ENCODE measurements around the gene BMERB1.
"Not testable (repeated sequence)": the region's sequence is repeated elsewhere in the genome, so short reads cannot be mapped to it uniquely, and the experiment has no call there.

BMERB1 gene

DNA sequence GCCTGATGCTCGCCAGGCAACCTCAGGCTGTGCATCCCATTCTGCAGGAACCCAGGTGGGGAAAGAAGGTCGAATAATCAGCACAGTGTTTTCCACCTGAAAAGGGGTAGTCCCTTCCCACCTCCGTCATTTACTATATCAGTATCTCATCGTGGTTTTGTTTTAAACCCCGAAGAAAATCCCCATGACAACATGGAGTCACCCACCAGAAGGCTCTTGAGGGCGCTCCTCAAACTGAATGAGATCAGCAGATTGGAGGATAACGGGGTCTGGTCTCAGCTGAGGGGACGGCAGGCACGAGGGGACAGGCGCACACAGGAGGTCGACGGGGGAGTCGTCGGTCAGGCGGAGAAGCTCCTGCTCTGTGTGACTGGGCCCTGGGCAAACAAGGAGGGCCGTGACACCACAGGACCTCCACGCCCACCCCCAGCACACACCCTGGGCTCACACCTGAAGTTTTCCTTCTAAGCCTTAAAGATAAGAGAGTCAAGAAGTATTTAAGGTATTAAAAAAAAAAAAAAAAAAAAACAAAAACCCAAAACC lies 164.3 kb downstream of the BMERB1 start:
- DNase-seq = no peak

- no peak for DNase-seq
Measured at GRCh38 chr16:15599303-15600070, 165.1 kb downstream of the BMERB1 start.

GRCh38 chr16:15601212-15601879 lies 167.0 kb downstream of the BMERB1 start:
- no peak for DNase-seq

DNA sequence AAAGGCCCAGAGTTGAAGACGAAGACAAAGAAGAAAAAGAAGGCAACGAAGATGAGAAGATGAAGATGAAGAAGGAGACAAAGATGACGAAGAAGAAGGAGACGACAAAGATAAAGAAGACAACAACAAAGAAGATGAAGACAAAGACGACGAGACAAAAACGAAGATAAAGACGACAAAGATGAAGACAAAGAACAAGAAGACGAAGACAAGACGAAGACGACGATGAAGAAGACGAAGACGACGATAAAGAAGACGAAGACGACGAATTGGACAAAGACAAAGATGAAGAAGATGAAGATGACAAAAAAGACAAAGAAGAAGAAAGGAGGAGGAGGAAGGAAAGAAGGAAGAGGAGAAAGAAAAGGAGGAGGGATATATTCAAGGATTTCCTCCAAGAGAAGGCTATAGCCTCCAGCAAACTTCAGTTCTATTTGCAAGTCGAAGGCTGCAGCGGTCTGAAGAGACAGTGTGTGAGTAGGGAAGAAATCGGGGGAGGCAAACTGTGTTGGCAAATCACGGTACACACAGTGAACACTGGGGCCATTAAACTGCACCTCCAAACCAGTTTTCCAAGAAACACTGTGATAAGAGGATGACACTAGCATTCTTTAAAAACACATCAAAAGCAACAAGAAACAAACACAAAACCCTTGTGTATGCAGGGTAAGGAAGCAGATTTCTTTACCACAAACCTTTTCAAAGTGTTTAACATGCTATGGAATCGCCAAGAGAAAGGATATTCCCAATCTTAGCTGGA lies 168.1 kb downstream of the BMERB1 start:
- no peak for DNase-seq

DNA sequence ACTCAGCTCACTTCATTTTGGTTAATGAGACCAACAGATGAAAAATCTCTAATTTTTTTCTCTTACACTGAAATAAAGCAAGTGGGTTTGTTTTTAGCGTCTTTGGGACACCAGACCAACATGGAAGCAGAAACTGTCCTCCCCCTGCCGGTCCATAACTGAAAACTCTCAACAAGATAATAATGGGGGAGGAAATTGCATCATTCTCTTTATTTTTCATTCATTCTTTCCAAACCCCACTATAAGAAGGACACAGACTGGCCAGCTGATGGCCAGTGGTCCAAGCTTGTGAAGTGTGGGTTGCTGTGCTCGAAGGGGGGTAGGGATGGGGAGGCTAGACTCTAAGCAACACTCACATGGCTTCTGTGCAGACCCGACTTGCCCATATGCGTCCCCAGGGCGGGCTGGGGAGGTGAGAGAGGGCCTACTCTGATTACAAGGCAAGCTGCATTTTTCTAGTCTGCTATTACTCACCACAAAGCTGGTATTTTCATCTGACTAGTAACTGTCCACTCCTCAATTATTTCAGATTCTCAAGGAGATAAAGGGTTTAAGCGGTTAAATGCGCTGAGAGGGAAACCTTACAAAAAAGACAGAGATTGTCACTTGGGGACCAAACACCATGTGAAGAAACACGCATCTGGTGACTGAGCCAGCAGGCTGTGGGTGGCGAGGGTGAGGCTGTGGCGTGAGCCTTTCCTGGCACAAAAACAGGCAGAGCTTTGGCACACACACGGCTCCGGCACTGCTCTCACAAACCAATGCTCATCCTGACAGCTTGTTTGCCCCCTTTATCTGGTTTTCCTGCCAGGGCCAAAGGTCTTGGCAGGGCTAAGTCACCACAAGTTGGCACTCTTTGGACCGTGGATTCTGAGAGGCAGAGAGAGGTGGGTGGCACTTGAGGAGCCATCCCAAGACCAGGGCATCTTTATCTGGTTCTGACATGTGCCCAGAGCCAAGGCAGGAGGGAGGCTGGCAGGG lies 170.4 kb downstream of the BMERB1 start:
- no peak for DNase-seq

- DNase-seq = no peak
Measured at GRCh38 chr16:15605839-15606517, 171.6 kb downstream of the BMERB1 start.

DNA sequence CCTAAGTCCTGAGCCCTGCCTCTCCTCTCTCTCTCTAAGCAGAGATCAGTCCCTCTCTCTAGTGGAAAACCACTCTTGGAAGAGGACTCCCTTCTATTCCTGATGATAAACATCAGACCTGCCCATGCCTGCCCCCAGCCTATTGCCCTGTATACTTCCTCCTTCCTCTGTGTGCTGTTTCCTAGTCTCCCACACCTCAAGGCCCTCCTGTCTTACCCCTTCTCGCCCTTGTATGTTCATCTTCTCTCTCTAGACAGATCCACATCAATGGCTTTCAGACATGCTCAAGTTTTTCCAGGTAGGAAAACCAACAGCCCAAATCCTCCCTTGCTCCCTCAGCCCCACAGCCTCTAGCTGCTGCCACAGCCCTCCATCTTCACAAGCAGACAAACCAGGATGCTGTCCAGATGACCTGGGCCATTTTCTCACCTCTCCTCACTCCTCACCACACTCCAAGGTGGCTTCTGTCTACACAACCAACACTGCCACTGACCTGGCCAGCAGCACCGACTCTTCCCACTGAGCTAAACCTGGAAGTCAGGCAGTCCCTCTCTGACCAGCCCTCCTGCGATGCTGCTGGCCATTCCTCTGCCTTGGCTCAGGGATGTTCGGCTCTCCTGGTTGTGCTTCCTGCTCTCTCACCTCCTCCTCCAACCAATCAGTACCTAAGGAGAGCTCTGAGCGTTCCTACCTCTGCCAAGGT lies 172.3 kb downstream of the BMERB1 start:
- DNase-seq = no peak

DNA sequence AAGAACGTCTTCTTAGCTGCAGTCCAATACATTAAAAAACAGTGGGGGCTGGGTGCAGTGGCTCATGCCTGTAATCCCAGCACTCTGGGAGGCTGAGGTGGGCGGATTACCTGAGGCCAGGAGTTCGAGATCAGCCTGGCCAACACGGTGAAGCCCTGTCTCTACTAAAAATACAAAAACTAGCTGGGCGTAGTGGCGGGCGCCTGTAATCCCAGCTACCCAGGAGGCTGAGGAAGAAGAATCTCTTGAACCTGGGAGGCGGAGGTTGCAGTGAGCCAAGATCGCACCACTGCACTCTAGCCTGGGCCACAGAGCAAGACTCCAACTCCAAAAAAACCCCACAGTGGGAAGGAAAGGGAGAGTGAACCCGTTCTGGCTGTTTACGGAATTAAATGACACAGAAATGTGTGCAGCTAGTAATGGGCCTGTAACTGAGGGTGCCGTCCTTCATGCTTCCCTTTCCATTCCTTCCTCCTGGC lies 172.9 kb downstream of the BMERB1 start:
- not testable (repeated sequence) for DNase-seq

GRCh38 chr16:15607700-15608396 lies 173.5 kb downstream of the BMERB1 start:
- no peak for DNase-seq

DNA sequence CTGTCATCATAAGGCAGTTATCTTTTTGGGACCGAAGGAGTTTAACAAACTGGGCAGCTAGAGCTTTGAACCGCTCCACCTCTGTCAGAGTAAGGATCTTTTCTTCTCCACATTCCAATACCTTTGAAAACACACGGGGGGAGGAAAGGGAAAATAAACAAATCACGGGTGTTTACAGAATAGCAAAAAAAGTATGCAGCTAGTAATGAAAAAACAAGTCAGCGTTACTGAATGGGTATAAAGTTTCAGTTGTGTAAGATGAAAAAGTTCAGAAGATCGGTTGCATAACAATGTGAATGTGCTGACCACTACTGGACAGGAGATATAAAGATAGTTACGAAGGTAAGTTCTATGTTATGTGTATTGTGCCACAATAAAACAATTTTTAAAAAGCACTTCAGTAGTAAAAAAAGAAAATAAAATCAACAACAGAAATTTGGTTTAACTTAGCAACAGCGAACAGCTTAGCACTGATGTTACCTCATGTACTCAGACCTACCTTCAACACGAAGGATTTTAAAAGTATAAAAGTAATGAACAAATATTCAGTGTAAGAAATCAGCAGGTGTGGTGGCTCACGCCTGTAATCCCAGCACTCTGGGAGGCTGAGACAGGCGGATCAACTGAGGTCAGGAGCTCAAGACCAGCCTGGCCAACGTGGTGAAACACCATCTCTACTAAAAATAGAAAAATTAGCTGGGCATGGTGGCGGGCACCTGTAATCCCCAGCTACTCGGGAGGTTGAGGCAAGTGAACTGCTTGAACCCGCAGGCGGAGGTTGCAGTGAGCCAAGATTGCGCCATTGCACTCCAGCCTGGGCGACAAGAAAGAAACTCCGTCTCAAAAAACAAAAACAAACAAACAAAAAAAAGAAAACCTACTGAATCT lies 174.3 kb downstream of the BMERB1 start:
- DNase-seq = no peak

DNA sequence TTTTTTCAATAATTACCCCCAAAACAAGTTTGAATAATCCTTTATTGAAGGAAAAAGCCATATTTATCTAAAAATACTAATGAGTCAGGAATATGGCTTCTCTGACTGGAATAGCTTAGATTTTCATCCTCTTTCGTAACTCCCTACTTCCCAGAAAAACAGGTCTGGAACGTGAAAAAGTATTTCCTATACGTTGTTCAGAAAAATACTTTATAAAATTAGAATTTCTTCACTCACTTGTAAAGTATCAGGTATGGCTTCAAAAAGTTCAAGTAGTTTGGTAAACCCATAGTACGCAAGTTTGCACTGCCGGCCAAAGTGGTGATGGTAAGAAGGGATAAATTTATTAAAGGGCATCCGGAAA lies 174.9 kb downstream of the BMERB1 start:
- DNase-seq = no peak

GRCh38 chr16:15610369-15610871 lies 176.0 kb downstream of the BMERB1 start:
- DNase-seq = no peak

- no peak for DNase-seq
Measured at GRCh38 chr16:15611610-15612009, 177.2 kb downstream of the BMERB1 start.

DNA sequence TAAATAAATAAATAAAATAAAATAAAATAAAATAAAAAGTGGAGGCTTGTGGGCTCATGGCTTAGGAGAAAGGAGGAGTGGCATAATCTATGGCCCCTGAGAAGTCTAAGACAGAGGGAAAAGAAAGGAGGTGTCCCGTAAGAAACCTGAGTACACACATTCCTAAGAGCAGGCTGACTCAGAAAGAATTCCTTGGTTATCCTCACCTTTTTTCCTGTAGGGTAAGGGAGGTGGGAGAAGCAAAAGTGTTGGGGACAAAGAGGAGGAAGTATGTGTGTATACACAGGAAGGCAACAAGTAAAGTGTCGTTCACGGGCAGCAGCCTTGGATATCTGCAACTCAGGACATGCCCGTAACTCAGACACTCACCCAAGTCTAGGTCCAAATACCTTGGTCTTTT lies 179.3 kb downstream of the BMERB1 start:
- no peak for DNase-seq

- no peak for DNase-seq
Measured at GRCh38 chr16:15616012-15616411, 181.6 kb downstream of the BMERB1 start.

DNA sequence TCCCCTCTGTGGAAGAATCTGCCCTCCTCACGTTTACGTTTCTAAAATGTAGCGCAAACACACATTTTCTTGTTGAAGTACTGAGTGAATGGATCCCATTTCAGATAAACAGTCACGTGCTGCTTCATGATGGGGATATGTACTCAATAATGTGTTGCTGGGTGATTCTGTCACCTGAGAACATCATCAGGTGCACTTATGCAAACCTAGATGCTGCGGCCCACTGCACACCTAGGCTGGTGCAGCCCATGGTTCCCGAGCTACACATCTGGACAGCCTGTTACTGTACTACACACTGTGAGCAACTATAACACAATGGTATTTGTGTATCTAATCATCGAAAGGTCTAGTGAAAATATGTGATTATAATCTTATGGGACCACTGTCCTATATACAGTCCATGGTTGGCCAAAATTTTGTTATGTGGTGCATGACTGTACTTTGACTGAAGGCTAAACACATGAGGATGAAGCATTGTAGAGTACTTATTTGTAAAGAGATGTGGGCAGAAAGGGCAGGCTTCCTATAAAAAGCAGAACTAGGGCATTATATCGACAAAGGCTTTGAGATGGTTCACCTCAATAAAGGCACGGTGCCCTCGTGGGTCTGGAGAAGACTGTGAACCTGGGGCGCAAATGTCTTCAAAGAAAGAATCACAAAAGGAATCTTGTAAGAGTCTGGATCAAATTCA lies 182.2 kb downstream of the BMERB1 start:
- no peak for DNase-seq

GRCh38 chr16:15617901-15618300 lies 183.5 kb downstream of the BMERB1 start:
- no peak for DNase-seq

- no peak for DNase-seq
Measured at GRCh38 chr16:15618392-15618791, 184.0 kb downstream of the BMERB1 start.

Measured in AML-193 (cell line).